ENCODE data around the gene HCN2. TPM values are rescaled to one million over a fixed set of nuclear protein-coding genes. Genes with fewer than 3 reads are reported as not detected.

HCN2 gene
- total and polyA plus RNA-seq, 10 of the 15 experiments (the other 5 are each of a cell fraction or from before 2014, with no cell fraction given) = 0.01 to 0.54 (median 0.08) TPM; not detected in 4

DNA sequence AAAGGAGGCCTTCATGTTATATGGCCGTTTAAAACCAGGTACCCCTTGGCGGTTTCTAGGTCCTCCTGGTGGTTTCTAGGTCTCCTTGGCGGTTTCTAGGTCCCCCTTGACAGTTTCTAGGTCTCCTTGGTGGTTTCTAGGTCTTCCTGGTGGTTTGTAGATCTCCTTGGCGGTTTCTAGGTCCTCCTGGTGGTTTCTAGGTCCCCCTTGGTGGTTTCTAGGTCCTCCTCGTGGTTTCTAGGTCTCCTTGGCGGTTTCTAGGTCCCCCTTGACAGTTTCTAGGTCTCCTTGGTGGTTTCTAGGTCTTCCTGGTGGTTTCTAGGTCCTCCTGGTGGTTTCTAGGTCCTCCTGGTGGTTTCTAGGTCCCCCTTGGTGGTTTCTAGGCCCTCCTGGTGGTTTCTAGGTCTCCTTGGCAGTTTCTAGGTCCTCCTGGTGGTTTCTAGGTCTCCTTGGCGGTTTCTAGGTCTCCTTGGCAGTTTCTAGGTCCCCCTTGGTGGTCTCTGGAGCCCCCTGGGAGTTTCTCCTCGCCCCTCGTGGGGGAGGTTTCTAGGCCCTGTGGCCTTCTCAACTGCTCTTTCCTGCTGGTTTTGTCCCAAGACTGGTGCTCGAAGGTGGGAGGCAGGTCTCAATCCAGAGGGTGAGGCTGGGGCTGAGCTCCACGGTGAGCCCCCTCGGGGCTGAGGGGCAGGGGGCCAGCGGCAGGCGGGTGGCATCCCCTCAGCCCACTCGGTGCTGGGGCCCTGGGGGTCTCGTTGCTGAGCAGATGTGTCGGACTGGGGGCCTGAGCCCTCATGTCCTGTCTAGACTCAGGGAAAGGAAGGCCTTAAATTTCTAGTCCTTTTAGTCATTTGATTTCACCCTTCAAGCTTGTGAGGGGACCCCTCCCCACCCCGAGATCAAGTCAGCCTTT, 8.0 kb downstream of the HCN2 start (continued):
- TF ChIP-seq SIX5 (IDR thresholded peaks at IDR 0.05; ENCODE audit: low read depth, low read length, severe bottlenecking) = no peak
- TF ChIP-seq CBX5 (IDR thresholded peaks at IDR 0.05; ENCODE audit: low read depth) = no peak
- TF ChIP-seq ATF3 (IDR thresholded peaks at IDR 0.05; ENCODE audit: borderline replicate concordance, extremely low read depth, low read depth, low read length) = no peak
- no peak for TF ChIP-seq JUNB (IDR thresholded peaks at IDR 0.05)
- TF ChIP-seq CTCF (IDR thresholded peaks at IDR 0.05 in 2 of 3, conservative IDR thresholded peaks at IDR 0.05 in 1 of 3; ENCODE audit: control insufficient read depth in 2 of 3, extremely low read depth in 1 of 3, insufficient read depth in 1 of 3, low read depth in 3 of 3, low read length in 3 of 3) = no peak
- no peak for TF ChIP-seq CEBPZ (IDR thresholded peaks at IDR 0.05; ENCODE audit: low read depth, low read length)
- TF ChIP-seq BHLHE40 (IDR thresholded peaks at IDR 0.05; ENCODE audit: borderline replicate concordance in 1 of 2, low read depth in 2 of 2, low read length in 1 of 2) = no peak
- no peak for TF ChIP-seq BCL11A (IDR thresholded peaks at IDR 0.05; ENCODE audit: low read depth, low read length)
- 0 out of 2 replicates have a peak, but pooled peaks have one; percentile 30 for TF ChIP-seq NR2F1 (conservative IDR thresholded peaks at IDR 0.05)
- TF ChIP-seq NFYB (IDR thresholded peaks at IDR 0.05; ENCODE audit: insufficient read depth, low read depth, low read length) = no peak
- no peak for TF ChIP-seq E2F4 (IDR thresholded peaks at IDR 0.05; ENCODE audit: low read depth, low read length)
- TF ChIP-seq SPI1 (IDR thresholded peaks at IDR 0.05; ENCODE audit: borderline replicate concordance, insufficient read depth, low read depth, low read length) = no peak
- TF ChIP-seq, protein P1, sequence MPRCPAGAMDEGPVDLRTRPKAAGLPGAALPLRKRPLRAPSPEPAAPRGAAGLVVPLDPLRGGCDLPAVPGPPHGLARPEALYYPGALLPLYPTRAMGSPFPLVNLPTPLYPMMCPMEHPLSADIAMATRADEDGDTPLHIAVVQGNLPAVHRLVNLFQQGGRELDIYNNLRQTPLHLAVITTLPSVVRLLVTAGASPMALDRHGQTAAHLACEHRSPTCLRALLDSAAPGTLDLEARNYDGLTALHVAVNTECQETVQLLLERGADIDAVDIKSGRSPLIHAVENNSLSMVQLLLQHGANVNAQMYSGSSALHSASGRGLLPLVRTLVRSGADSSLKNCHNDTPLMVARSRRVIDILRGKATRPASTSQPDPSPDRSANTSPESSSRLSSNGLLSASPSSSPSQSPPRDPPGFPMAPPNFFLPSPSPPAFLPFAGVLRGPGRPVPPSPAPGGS (IDR thresholded peaks at IDR 0.05; ENCODE audit: borderline replicate concordance, insufficient read depth, low read depth, low read length, poor library complexity, severe bottlenecking) = no peak
- TF ChIP-seq IKZF1 (conservative IDR thresholded peaks at IDR 0.05) = no peak
- TF ChIP-seq KAT2A (conservative IDR thresholded peaks at IDR 0.05; ENCODE audit: control insufficient read depth, low read depth, low read length) = no peak
- TF ChIP-seq HDAC2 (IDR thresholded peaks at IDR 0.05) = no peak
- no peak for TF ChIP-seq CREB1 (IDR thresholded peaks at IDR 0.05; ENCODE audit: low read depth)
- no peak for TF ChIP-seq MAX (IDR thresholded peaks at IDR 0.05; ENCODE audit: low read depth, low read length)
